DMS 273 treated with DMSO at 0.1 percent for 48 hours (cell line): ENCODE data around the gene SOAT2.

Experiments used
- DNase-seq: peaks from one replicate; lab custom pipeline; 2025; lab: John Stamatoyannopoulos, UW

SOAT2 gene

DNA sequence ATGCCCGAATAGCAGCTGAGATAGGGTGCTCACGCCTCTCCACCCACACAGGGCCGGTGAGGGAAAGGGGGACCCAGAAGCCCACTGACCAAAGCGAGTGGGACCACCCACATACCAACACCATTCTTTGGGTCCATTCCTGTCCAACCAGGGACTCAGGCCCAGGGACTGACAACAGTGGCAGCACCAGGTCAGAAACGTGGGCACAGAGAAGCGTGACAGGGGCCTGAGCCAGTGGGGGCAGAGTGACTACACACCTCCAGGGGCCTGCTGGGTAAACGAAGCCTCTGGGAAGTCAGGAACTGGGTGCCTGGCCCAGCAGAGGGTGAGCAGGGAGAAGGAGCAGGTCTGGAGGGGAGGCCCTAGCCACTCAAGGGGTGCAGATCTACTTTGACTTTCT lies 37.8 kb upstream of the SOAT2 start:
- no peak for DNase-seq

DNA sequence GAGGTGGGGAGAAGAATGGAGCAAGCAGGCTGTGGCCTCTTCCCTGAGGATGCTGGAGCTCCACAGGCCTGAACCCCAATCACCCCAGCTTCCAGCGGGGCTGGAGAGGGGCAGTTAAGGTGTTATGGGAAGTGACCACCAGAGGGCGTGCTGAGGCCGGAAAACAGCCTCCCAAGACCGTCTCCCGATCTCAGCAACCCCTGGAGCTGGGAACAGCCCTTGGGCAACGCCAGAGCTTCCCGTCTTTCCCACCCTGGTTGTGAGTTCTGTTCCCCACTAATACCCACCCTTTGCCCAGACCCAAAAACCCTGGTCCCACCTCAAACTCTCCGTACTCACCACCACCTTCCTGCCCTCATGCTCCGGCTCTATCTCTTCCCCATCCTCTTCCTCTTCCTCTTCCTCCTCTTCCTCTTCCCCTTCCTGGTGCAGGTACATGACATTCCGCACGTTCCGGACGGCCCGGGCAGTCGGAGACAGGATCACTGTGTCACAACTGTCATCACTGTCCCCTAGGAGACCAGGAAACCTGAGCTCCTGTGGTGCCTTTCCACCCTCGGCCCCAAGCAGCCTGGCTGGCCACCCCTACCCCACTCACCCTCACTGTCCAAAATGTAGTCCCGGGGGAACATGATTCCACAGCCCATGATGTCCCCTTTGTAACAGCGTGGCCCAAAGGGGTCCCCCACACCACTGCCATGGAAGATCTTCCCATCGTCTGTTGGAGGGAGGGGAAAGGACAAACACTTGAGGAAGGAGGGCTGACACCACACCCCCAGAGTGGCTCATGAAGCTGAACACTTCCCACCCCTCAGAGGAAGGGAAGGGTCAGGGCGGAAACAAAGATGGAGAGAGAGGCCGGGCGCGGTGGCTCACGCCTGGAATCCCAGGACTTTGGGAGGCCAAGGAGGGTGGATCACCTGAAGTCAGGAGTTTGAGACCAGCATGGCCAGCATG lies 37.0 kb upstream of the SOAT2 start:
- no peak for DNase-seq

DNA sequence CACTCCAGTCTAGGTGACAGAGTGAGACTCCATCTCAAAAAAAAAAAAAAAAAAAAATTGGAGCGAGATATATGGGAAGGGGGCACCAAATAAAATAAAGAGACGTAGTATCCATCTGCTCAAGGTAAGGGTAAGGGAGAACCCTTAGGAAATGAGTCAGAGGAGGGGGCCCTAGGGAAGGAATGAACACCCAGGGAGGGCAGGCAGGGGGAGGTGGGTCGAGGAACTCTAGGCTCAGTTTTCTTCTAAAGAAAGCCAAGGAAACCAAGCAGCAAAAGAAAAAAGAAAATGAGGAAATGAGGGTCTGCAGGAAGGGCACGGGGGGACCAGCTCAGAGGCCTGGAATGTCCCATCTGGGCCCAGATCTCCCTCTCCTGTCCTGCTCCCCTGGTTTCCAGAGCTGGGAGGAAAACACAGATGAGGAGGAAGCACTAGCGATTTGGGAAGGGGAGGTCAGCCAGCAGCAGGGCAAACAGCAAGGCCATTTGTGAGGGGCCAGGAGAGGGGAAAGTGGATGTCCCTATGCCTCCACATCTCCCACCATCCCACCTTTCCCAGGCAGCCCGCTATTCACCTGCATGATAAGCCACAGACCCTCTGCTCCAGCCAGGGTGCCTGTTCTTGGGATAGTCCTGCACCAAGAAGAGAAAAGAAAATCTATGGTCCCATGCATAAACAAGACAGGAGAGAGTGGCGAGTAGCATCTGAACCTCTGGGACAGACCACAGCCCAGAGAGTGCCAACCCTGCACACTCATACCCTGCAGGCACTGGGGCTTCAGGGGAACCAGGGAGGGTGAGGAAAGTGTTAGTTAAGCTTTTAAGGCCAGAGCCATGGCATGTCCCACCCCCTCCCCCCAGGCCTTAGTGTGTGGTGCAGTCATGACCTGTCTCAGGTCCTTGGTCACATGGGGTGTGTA lies 36.0 kb upstream of the SOAT2 start:
- no peak for DNase-seq

DNA sequence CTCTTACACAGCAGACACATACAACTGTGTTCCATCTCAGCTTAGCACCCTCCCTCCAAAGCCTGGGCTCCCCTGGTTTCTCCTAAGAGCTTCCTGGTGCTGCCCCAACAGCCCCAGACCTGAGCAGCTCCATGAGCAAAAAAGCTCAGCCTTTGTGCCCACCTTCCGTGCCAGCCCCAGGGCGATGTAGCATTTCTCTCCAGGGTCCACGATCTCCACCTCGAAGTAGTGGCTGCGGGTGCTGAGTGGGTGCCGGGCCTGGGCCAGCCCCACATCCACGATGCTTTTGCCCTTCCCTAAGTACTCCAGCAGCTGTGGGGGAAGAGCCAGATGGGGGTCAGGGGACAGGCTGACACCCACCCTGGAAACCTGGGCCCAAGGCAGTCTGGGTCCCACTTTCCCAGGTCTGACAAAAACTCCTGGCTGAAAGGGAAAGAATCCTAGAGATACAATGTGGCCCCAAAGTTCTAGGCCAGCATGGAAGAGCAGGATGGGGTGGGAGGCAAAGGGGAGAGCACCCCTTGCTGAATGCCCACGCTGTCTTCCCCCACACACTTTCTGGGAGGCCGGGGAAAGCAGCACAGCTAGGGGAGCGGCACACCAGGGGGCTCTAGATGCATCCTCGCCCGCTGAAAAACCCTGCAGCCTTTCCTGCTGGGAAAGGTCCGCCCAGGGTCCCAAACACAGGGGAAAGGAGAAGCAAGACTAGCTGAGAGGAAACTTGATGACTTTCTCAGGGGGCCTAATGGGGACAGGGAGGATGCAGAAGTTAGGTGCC lies 35.1 kb upstream of the SOAT2 start:
- DNase-seq: no peak

DNA sequence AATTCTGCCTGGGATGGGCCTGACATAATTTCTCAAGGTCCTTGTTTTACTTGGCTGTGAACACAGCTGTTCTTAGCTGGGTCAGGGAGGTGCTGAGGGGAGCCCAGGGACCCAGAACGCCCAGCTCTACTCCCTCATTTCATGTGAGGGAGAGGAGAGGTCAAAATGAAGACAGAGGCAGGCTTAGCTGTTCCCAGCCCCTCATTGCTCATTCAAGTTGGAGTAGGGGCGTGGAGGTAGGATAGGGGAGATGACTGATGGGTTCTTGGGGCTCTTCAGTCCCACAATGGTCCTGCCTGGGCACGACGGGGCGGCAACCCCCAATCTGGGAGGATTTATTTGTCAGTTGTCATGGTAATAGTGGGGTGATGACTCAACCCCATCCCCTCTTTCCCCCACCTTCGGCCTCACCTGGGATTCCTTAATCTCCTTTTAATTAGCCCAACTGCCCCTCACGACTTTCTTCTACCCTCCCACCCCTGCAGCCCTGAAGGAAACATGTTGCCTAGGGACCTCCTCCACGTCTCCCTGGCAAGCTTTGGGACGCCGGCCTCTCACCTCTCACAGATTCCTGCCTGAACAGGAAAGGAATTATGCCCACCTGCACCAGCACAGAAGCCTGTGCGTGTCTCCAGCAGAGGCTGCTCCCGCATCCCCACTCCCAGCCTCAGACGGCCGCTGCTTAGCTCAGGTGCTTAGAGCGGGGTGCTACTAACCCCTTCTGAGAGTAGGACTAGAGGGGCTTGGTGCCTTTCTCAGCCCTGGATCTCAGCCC lies 34.3 kb upstream of the SOAT2 start:
- DNase-seq: no peak

DNA sequence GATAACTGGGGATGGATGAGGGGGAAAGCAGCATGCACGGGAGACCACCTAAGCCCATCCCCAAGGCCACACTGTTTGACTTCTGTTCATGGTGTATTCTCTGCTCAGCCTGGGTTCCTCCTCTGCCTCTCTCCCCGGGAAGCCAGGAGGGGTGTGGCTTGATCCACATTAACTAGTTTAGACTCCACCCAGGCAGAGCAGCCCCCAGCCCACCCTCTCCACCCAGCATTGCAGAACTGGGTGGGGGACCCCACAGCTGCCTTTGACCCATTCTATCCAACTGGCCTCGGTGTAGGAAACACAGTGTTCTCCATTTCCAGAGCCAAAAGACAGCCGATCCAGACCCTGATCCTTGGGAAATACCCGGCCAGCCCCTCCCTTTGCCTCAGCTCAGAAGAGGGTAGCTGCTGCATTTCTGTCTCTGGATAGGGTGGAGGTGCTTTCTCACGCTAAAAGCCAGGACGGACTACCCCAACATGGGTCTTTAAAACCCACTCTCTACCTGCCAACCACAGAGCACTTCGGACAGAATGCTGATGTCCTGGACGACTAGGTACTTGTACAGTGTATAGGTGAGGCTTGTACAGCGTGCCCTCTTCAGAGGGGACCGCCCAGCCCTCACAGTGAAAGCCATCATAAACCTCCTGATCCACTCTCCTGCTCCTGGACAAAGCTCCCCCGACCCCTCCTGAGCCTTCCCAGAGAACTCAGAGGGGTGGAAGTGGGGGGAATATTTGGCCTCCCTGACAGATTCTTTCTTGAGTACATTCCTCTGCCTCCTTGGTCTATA lies 33.5 kb upstream of the SOAT2 start:
- DNase-seq: no peak

DNA sequence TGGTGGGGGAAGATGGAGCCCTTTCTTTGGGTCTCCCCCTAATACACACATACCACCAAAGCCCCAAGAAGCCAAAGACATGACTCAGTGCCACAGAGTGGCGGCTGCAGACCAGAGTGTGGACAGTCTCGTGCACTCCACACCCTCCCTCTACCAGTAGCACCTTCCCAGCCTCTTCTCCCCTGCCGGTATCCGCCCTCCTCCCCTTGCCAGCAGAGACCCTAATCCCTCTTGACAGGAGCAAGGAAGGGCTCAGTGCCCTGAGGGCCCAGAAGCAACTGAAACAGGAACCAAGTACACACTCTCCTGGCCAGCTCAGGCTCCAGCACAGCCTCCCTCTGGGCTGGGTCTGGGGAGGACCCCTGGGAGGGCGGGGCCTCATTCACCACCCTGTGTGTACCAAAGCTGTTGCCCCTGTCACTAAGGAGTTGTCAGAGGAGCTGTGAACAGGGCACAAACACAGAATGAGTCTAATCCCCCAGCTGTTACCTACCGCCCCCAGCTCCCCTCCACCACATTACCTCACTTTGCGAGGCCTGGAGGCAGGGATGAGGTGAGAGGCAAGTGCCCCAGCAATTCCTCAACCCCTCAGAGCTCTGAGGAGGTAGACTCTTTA lies 32.3 kb upstream of the SOAT2 start:
- no peak for DNase-seq

DNA sequence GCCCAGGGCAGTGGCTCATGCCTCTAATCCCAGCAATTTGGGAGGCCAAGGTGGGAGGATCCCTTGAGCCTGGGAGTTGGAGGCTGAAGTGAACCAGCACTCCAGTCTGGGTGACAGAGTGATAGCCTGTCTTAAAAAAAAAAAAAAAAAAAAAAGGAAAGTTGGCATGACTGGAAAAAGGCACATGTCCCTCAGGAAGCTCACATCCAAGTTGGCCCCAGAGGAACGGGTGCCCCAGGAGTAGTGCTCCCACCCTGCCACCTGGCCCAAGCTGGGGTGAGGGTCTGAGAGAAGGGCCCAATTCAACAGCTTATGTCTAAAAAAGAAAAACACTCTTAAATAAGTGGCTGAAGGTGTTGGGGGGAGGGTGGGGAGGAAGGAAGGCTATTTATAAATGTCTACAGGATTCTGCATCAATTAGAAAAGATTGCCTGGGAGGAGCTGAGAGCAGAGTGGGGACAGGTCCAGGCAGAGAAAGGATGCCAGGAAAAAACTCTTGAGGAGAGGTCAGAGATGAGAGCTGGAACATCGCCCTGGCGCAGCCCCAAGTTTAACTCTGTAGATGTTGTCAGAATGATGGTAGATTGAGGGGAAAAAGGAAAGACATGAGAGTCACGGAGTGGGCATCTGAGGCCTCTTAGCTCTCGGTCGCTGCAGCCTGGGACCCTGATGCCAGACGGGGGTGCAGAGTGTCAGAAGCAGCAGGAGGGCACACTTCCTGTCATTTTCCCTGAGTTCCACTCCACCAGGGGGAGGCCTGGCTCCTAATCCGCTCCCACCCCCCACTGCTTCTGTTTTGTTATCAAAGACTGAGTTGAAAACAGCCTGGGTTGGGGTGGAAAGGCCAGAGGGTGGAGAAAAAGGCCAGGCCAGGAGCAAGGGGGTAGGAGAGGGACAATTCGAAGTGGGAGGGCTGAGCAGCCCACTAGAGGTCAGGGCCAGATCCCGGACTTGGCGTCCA lies 31.4 kb upstream of the SOAT2 start:
- no peak for DNase-seq

DNA sequence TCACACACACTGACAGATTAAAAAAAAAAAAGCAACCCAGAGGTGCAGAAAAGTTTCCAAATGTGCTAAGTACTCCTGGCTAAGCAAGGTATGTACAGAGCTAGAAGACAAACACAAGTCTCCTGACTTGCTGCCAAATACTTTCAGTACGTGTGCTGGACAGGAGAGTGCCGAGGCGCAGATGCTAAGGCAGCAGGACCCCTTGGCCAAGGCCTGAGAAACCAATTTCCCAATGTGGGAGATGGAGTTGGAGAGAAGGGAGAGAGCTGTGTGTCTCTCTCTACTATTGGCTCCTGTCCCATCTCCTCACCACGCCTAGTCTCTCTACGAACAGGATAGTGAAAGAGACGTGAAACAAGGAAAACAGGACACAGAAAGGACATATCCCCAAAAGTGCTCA lies 29.4 kb upstream of the SOAT2 start:
- no peak for DNase-seq

DNA sequence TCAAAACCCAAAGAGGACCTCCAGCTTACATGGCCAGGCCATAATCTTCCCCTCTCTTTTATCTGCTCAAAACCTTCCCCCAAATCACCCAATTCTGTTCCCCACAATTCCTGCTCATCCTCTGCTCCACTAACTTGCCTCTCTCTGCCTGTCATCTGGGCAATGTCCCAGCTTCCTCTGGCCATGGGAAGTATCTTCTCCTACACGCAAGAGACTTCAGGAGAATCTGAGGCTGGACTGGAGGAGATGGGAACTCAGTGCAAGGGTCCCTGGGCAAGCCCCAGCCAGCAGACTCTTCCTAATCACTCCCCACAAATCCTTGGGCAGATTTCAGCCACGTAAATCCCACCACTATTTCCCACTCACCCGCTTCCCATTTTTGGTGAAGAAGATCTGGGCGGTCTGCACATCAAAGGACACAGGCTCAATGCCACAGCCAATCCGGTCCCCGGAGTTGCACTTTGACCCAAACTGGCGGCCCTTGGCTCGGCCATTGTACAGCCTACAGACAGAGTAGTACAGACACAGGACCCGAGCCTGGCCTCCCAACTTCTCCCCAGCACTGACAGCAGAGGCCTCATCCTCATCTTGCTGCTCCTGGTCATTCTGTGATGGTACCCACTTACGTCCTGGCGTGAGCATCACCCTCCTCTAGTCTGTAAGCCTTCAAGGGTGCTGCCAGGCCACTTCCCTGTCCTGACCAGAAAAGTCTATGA lies 28.8 kb upstream of the SOAT2 start:
- DNase-seq: no peak

DNA sequence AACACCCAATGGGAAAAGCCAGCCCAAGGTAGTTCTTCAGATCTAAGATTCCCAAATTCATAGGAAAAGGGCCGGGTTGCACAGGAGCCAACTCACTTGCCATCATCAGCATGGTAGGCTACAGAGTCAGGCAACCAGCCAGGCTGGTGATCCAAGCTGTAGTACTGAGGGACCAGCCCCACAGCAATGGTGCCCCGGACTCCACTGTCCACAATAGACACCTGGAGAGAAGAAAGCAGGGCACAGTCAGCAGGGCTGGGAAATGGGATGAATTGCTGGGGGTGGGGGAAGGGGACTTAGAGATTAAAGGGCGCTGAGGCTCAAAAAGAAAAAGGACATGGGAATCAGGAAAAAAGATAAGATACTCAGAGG lies 28.3 kb upstream of the SOAT2 start:
- DNase-seq: no peak

DNA sequence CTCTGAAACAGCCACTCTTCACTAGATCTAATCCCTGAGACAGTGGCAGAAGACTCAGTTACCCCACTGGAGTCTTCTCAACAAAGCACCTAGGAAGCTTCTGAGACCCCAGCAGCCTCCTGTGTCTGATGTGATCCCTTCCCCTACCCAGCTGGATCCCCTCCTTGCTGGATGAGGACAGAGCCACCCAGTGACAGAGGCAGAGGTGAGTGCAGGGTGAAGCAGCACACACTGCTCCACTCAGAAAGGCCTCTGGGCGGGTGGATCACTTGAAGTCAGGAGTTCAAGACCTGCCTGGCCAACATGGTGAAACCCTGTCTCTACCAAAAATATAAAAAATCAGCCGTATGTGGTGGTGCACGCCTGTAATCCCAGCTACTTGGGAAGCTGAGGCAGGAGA lies 26.8 kb upstream of the SOAT2 start:
- DNase-seq: no peak

DNA sequence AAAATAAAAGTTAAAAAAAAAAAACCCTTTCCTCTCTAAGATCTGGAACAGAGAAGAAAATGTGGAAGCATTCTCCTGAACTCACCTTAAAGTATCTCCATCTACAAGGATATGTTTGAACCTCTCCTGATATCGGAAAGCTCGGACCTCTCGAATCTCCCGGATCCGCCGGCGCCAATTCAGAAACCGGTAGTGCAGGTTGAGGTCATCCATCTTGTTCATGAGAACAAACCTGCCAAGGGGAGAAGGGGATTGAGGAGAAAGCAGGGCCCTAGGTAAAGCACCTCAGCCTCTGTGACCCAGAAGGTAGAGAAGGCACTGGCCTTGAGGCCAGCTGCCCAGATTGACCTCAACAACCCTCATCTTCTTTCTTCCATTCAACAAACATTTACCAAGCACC lies 26.3 kb upstream of the SOAT2 start:
- no peak for DNase-seq

DNA sequence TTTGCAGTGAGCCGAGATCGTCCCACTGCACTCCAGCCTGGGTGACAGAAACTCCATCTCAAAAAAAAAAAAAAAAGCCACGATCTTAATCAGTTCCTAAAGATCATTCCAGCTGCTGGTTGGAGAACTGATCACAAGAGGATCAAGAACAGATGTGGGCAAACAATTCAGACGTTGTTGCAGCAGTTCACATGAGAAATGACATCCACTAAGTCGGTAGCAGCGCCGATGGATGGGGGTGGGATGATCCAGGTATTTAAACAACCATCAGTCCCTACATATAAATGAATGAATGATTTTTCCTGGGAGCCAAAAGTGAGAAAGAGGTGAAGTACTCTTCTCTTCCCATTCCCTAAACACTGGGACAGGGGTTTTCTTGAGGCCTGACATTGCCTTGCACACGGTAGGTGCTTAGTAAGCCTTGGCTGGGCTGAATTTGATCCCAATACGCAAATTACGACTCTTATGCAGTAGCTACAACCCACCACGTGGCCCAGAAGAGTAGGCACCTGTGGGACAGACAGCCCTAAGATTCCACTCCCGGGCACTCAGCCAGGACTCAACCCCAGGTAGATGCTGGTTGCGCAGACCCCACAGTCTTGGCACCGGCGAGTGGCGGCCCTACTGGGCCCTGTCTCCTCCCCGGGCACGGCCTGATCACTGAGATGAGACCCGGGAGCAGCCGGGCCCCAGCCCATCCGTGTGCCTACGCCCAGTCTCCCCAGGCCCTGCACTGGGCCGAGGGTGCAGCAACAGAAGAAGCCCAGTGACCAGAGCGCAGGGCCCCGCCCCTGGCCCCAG lies 24.7 kb upstream of the SOAT2 start:
- no peak for DNase-seq

DNA sequence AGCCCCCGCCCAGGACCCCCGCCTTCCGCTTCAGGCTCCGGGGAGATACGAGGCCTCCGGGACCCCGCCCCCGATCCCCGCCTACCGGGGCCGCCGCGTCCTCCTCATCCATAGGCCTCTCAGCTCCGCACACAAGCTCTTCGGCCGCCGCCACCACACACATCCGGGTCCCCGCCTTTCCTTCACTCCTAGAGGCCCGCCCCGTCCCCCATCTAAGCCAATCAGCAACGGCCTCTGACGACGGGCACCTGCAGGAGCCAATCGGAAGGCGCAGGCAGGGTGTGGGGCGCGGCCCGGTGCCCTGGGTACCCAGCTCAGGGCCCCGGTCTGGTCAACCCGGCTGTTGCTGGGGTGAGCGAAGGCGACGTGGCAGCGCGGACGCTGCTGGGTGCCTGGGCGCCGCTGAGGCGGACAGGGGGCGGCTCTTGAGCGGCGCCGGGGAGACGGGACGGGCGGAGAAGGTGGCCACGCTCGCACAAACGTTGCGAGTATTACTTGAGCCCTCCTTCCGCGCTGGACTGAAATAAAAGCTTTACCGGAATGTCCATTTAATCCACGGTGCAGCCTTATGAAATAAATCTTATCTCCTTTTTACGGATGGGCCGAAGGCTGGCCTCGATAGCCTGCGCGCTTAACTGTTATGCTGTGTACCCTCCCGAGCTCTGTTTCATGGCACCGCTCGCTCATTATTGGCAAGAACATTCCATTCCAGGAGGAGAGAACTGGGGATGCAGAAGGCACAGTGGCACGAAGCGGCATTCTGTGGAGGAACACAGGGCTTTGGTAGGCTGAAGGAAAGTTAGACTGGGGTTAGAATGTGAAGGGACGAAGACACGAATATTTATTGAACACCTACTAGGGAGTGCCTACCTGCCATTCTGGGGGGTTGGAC lies 23.8 kb upstream of the SOAT2 start, which contains the start of gene SPRYD3:
Gene SPRYD3 (minus strand): TSS at position 165 of the 892 bp plus-strand sequence. CDS start 57 bp downstream, at position 108.
- DNase-seq: peak; percentile 83

DNA sequence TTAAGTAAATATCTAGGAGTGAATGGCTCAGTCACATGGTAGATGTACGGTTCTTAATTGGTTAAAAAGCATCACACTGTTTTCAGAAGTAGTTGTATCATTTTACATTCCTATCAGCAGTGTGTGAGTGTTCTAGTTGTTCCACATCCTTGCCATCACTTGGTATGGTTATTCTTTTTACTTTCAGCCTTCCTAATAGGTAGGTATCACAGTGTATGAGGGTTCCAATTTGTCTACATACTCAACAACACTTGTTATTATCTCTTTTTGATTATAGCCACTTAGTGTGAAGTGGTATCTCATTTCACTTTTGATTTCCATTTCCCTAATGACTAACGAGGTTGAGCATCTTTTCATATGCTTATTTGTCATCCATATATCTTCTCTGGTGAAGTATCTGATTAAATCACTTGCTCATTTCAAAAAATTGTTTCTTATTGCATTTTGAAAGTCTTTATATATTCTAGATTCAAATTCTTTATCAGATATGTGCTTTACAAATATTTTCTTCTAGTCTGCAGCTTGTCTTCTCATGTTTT lies 20.6 kb upstream of the SOAT2 start:
- no peak for DNase-seq
